Measurements from ENCODE around the gene IDE. TPM values are rescaled to one million over a fixed set of nuclear protein-coding genes. Genes with fewer than 3 reads are reported as not detected.
"Not testable (repeated sequence)": the region's sequence is repeated elsewhere in the genome, so short reads cannot be mapped to it uniquely, and the experiment has no call there.

Gene IDE
- total RNA-seq, 1 experiment from 2014 or later = 66.4 TPM

DNA sequence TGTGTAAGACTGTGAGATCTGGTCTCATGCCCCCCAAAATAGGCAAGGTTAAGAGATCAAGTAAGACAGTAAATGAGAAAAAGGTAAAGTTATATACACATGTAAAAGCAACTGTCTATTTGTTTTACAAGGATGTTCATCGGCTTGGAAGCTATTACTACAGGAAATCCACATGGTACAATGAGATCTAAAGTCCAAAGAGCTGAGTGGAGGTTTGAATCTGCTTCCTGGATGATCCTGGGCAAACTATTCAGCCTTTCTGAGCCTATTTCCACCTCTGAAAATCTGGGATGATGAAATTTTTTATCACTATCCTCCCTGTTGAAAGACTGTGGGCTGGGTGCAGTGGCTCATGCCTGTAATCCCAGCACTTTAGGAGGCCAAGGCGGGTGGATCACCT lies 123.0 kb downstream of the IDE start:
- H3K4me1 Mint-ChIP-seq (ENCODE audit: insufficient read depth, unreplicated experiment) = no peaks in the 10 kb centered on the region
- H3K27ac Mint-ChIP-seq (ENCODE audit: low read depth, unreplicated experiment) = no peak overlapping the region

DNA sequence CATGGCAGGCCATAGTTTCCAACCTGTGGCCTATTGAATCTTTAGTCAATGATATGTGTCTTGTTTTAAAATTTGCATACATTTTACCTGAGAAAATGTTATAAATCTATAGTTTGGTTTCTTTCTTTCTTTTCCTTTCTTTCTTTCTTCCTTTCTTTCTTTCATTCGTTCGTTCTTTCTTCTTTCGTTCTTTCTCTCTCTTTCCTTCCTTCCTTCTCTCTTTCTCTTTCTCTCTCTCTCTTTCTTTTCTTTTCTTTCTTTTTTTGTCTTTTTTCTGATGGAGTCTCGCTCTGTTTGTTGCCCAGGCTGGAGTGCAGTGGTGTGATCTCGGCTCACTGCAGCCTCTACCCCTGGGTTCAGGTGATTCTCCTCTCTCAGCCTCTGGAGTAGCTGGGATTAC lies 133.3 kb downstream of the IDE start:
- no peak overlapping the region for H3K27ac Mint-ChIP-seq (ENCODE audit: low read depth, unreplicated experiment)
- H3K9me3 Mint-ChIP-seq (ENCODE audit: unreplicated experiment) = no peaks in the 10 kb centered on the region
- H3K36me3 Mint-ChIP-seq (ENCODE audit: insufficient read depth, unreplicated experiment) = no peaks in the 10 kb centered on the region
- intact Hi-C loops (cut with micrococcal nuclease) = no loop called here
- ChIA-PET POLR2A (interaction anchor here (0.6 kb wide), 1 partner anchor 16 kb away, joined by 3 read pairs; no protein-coding TSS in a partner anchor), CTCF (no interaction called here)
- no peaks in the 10 kb centered on the region for H3K4me1 Mint-ChIP-seq (ENCODE audit: insufficient read depth, unreplicated experiment)
- TF ChIP-seq, protein P1, sequence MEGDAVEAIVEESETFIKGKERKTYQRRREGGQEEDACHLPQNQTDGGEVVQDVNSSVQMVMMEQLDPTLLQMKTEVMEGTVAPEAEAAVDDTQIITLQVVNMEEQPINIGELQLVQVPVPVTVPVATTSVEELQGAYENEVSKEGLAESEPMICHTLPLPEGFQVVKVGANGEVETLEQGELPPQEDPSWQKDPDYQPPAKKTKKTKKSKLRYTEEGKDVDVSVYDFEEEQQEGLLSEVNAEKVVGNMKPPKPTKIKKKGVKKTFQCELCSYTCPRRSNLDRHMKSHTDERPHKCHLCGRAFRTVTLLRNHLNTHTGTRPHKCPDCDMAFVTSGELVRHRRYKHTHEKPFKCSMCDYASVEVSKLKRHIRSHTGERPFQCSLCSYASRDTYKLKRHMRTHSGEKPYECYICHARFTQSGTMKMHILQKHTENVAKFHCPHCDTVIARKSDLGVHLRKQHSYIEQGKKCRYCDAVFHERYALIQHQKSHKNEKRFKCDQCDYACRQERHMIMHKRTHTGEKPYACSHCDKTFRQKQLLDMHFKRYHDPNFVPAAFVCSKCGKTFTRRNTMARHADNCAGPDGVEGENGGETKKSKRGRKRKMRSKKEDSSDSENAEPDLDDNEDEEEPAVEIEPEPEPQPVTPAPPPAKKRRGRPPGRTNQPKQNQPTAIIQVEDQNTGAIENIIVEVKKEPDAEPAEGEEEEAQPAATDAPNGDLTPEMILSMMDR (IDR thresholded peaks at IDR 0.05; ENCODE audit: unreplicated experiment) = no peak
- BruUV-seq (replicated peaks) = no TSS peak
- DNase-seq (ENCODE audit: unreplicated experiment) = no peak
- H3K27me3 Mint-ChIP-seq (ENCODE audit: insufficient read depth, unreplicated experiment) = no peaks in the 10 kb centered on the region
- no peak overlapping the region for H3K4me3 Mint-ChIP-seq (ENCODE audit: unreplicated experiment)

More for the DNA sequence above, 123.0 kb downstream of the IDE start:
- no peaks in the 10 kb centered on the region for H3K9me3 Mint-ChIP-seq (ENCODE audit: unreplicated experiment)
- intact Hi-C loops (cut with micrococcal nuclease) = no loop called here
- peaks cover 77% of the 10 kb centered on the region for H3K36me3 Mint-ChIP-seq (ENCODE audit: insufficient read depth, unreplicated experiment)
- H3K27me3 Mint-ChIP-seq (ENCODE audit: insufficient read depth, unreplicated experiment) = no peaks in the 10 kb centered on the region
- TF ChIP-seq, protein P1 (IDR thresholded peaks at IDR 0.05; ENCODE audit: unreplicated experiment) = no peak
- no peak for DNase-seq (ENCODE audit: unreplicated experiment)
- no peak overlapping the region for H3K4me3 Mint-ChIP-seq (ENCODE audit: unreplicated experiment)
- BruUV-seq (replicated peaks) = no TSS peak
- CTCF ChIA-PET = no interaction called here
- POLR2A ChIA-PET = no interaction called here

DNA sequence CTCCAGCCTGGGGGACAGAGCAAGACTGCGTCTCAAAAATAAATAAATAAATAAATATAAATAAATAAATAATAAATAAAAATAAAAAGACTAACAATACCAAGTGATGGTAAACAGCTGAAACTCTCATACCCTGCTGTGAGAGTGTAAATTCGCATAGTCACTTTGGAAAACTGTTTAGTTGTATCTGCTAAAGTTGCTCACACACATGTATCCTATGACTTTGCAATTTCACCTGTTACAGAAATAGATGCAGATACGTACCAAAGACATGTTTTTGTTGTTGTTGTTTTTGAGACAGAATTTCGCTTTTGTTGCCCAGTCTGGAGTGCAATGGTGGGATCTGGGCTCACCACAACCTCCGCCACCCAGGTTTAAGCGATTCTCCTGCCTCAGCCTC lies 135.7 kb downstream of the IDE start:
- H3K4me3 Mint-ChIP-seq (ENCODE audit: unreplicated experiment) = no peak overlapping the region
- ChIA-PET POLR2A (no interaction called here), CTCF (interaction anchor here (0.6 kb wide), 2 partner anchors 364 to 437 kb away, joined by 3 read pairs; no protein-coding TSS in a partner anchor)
- no peaks in the 10 kb centered on the region for H3K27me3 Mint-ChIP-seq (ENCODE audit: insufficient read depth, unreplicated experiment)
- H3K36me3 Mint-ChIP-seq (ENCODE audit: insufficient read depth, unreplicated experiment) = no peaks in the 10 kb centered on the region
- TF ChIP-seq, protein P1 (IDR thresholded peaks at IDR 0.05; ENCODE audit: unreplicated experiment) = no peak
- no peak overlapping the region for H3K27ac Mint-ChIP-seq (ENCODE audit: low read depth, unreplicated experiment)
- H3K9me3 Mint-ChIP-seq (ENCODE audit: unreplicated experiment) = no peaks in the 10 kb centered on the region
- intact Hi-C loops (cut with micrococcal nuclease) = loop anchor here (5.0 to 10.0 kb wide), 2 partner anchors 366 to 513 kb away; partner anchors contain the start of gene BTAF1
- DNase-seq (ENCODE audit: unreplicated experiment) = no peak
- H3K4me1 Mint-ChIP-seq (ENCODE audit: insufficient read depth, unreplicated experiment) = no peaks in the 10 kb centered on the region
- BruUV-seq (replicated peaks) = no TSS peak

DNA sequence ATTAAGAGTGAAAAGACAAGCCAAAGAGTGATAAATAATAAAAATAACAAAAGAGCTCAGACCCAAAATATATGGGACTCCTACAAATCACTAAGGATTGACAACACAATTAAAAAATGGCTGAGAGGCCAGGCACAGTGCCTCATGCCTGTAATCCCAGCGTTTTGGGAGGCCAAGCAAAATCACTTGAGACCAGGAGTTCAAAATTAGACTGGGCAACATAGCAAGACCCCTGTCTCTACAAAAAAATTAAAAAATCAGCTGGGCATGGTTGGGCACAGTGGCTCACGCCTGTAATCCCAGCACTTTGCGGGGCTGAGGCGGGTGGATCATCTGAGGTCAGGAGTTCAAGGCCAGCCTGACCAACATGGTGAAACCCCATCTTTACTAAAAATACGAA lies 137.3 kb downstream of the IDE start:
- Mint-ChIP-seq H3K36me3 (ENCODE audit: insufficient read depth, unreplicated experiment) (no peaks in the 10 kb centered on the region), H3K9me3 (ENCODE audit: unreplicated experiment) (no peaks in the 10 kb centered on the region), H3K4me1 (ENCODE audit: insufficient read depth, unreplicated experiment) (no peaks in the 10 kb centered on the region), H3K4me3 (ENCODE audit: unreplicated experiment) (no peak overlapping the region), H3K27ac (ENCODE audit: low read depth, unreplicated experiment) (no peak overlapping the region), H3K27me3 (ENCODE audit: insufficient read depth, unreplicated experiment) (no peaks in the 10 kb centered on the region)
- DNase-seq (ENCODE audit: unreplicated experiment) = no peak
- BruUV-seq (replicated peaks) = no TSS peak
- TF ChIP-seq, protein P1 (IDR thresholded peaks at IDR 0.05; ENCODE audit: unreplicated experiment) = no peak
- intact Hi-C loops (cut with micrococcal nuclease) = loop anchor here (5.0 to 10.0 kb wide), 2 partner anchors 364 to 512 kb away; partner anchors contain the start of gene BTAF1
- ChIA-PET CTCF (interaction anchor here (0.8 to 5.0 kb wide), 3 partner anchors 12 to 350 kb away, joined by 3 to 33 read pairs (median 3); no protein-coding TSS in a partner anchor), POLR2A (interaction anchor here (1.4 kb wide), 1 partner anchor 146 kb away, joined by 4 read pairs; the partner anchor contains the start of genes CPEB3 and MARCHF5)

DNA sequence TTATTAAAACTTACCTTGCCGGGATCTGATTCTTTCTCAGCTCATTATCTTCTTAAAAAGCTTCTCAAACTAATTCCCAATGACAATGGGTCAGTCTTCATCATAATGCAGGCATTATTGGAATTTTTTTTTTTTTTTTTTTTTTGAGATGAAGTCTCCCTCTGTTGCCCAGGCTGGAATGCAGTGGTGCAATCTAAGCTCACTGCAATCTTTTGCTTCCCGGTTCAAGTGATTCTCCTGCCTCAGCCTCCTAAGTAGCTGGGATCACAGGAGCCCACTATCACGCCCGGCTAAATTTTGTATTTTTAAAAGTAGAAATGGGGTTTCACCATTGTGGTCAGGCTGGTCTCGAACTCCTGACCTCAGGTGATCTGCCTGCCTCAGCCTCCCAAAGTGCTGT lies 137.8 kb downstream of the IDE start:
- H3K4me3 Mint-ChIP-seq (ENCODE audit: unreplicated experiment); H3K36me3 Mint-ChIP-seq (ENCODE audit: insufficient read depth, unreplicated experiment); BruUV-seq (replicated peaks); DNase-seq (ENCODE audit: unreplicated experiment); POLR2A ChIA-PET; H3K27me3 Mint-ChIP-seq (ENCODE audit: insufficient read depth, unreplicated experiment); H3K4me1 Mint-ChIP-seq (ENCODE audit: insufficient read depth, unreplicated experiment); H3K27ac Mint-ChIP-seq (ENCODE audit: low read depth, unreplicated experiment); H3K9me3 Mint-ChIP-seq (ENCODE audit: unreplicated experiment): not testable (repeated sequence)
- intact Hi-C loops (cut with micrococcal nuclease) = loop anchor here (5.0 to 10.0 kb wide), 2 partner anchors 364 to 511 kb away; partner anchors contain the start of gene BTAF1
- CTCF ChIA-PET = interaction anchor here (0.6 to 5.0 kb wide), 5 partner anchors 11 to 349 kb away, joined by 3 to 33 read pairs (median 3); no protein-coding TSS in a partner anchor

All from MCF 10A (cell line).